HFF-Myc (cell line): ENCODE measurements around the gene TINAG.

Experiments used
- DNase-seq: peaks from one replicate; pipeline ENCODE4 v3.0.0-alpha.2; 2011; ENCODE audit warnings: low read depth; ENCODE audit errors: extremely low read depth
- H3K4me3 ChIP-seq: replicated peaks from 2 replicates; pipeline ENCODE4 v1.5.1; 2011; ENCODE audit warnings: low read depth, mild to moderate bottlenecking, control low read depth, low read length
- TF ChIP-seq, protein P1 (sequence below): IDR thresholded peaks from 2 replicates; pipeline ENCODE4 v1.5.1; 2012; ENCODE audit warnings: mild to moderate bottlenecking, low read depth, low read length, control low read depth; ENCODE audit errors: missing control alignments

The TINAG gene

GRCh38 chr6:54415517-54415916, 107.3 kb downstream of the TINAG start:
- TF ChIP-seq, protein P1, sequence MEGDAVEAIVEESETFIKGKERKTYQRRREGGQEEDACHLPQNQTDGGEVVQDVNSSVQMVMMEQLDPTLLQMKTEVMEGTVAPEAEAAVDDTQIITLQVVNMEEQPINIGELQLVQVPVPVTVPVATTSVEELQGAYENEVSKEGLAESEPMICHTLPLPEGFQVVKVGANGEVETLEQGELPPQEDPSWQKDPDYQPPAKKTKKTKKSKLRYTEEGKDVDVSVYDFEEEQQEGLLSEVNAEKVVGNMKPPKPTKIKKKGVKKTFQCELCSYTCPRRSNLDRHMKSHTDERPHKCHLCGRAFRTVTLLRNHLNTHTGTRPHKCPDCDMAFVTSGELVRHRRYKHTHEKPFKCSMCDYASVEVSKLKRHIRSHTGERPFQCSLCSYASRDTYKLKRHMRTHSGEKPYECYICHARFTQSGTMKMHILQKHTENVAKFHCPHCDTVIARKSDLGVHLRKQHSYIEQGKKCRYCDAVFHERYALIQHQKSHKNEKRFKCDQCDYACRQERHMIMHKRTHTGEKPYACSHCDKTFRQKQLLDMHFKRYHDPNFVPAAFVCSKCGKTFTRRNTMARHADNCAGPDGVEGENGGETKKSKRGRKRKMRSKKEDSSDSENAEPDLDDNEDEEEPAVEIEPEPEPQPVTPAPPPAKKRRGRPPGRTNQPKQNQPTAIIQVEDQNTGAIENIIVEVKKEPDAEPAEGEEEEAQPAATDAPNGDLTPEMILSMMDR = no peak
- no peak overlapping the region for H3K4me3 ChIP-seq
- DNase-seq = no peak

GRCh38 chr6:54419885-54420284, 111.6 kb downstream of the TINAG start:
- no peak overlapping the region for H3K4me3 ChIP-seq
- TF ChIP-seq, protein P1 = no peak
- DNase-seq = peak; percentile 44

- TF ChIP-seq, protein P1 = no peak
- no peak for DNase-seq
- H3K4me3 ChIP-seq = no peak overlapping the region
These were observed 118.8 kb downstream of the TINAG start for GRCh38 chr6:54426995-54427394.

- H3K4me3 ChIP-seq = no peak overlapping the region
- TF ChIP-seq, protein P1 = no peak
- no peak for DNase-seq
These were observed 119.2 kb downstream of the TINAG start for GRCh38 chr6:54427396-54427937.

GRCh38 chr6:54428431-54428830, 120.2 kb downstream of the TINAG start:
- DNase-seq = no peak
- no peak overlapping the region for H3K4me3 ChIP-seq
- TF ChIP-seq, protein P1 = no peak

DNA sequence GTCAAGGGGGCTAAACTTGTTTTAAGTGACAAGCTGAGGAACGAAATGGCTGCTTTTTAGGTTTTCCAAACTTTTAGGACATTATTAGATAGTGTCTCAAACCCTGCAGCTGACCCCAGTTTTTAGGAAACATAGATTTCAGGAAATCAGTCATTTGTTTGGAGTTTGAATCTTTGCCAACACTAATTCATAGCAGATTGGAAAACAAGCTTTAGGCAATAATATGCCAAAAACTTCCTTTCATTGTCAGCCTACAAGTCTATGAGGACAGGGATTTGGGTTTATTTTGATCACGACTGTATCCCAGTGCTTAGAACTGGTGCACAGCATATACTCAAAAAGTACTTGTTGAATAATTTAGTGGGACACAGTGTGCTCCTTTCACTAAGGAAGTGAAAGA, 123.2 kb downstream of the TINAG start:
- TF ChIP-seq, protein P1 = no peak

More for the DNA sequence above, 123.2 kb downstream of the TINAG start:
- no peak overlapping the region for H3K4me3 ChIP-seq
- peak; percentile 41 for DNase-seq
